AG09309 (cell line): ENCODE results near the gene PDIA6.
"Not testable (repeated sequence)": the region's sequence is repeated elsewhere in the genome, so short reads cannot be mapped to it uniquely, and the experiment has no call there.

Experiments used
- DNase-seq: peaks from one replicate; pipeline ENCODE4 v3.0.0-alpha.2; 2010; ENCODE audit warnings: low read depth
- H3K4me3 ChIP-seq: 2 replicates; pipeline ENCODE4 v1.5.1; 2011; ENCODE audit warnings: mild to moderate bottlenecking, low read depth, low read length, moderate library complexity; ENCODE audit not compliant: control insufficient read depth
- CTCF ChIP-seq: IDR thresholded peaks from 2 replicates; pipeline ENCODE4 v1.5.1; 2011; ENCODE audit warnings: mild to moderate bottlenecking, low read depth, low read length, inconsistent platforms; ENCODE audit not compliant: insufficient read depth, control insufficient read depth; ENCODE audit errors: missing control alignments

PDIA6 gene

GRCh38 chr2:10810202-10811161, 2.1 kb downstream of the PDIA6 start:
- no peak for DNase-seq
- TF ChIP-seq CTCF: no peak
- no peak overlapping the region for H3K4me3 ChIP-seq

- no peak for DNase-seq
- no peak for TF ChIP-seq CTCF
- H3K4me3 ChIP-seq: no peak overlapping the region
These were observed 6.0 kb downstream of the PDIA6 start for GRCh38 chr2:10806543-10806942.

GRCh38 chr2:10805990-10806389, 6.6 kb downstream of the PDIA6 start:
- H3K4me3 ChIP-seq, DNase-seq: not testable (repeated sequence)

- no peak for TF ChIP-seq CTCF
These were observed 9.9 kb downstream of the PDIA6 start for GRCh38 chr2:10802657-10803056.

GRCh38 chr2:10800163-10800562, 12.4 kb downstream of the PDIA6 start:
- H3K4me3 ChIP-seq: no peak overlapping the region
- no peak for DNase-seq
- no peak for TF ChIP-seq CTCF

More at GRCh38 chr2:10802657-10803056, 9.9 kb downstream of the PDIA6 start:
- DNase-seq: no peak
- no peak overlapping the region for H3K4me3 ChIP-seq

GRCh38 chr2:10798783-10799182, 13.8 kb downstream of the PDIA6 start:
- no peak for DNase-seq

More at GRCh38 chr2:10798783-10799182, 13.8 kb downstream of the PDIA6 start:
- H3K4me3 ChIP-seq: no peak overlapping the region
- TF ChIP-seq CTCF: no peak
